GM19035 (cell line): ENCODE measurements around the gene RPRML.
"Not testable (repeated sequence)": the region's sequence is repeated elsewhere in the genome, so short reads cannot be mapped to it uniquely, and the experiment has no call there.

ENCODE experiments used
- ATAC-seq: cut with Tn5 transposase; IDR thresholded peaks from one replicate; pipeline ENCODE4 v1.9.1; 2021; ENCODE audit not compliant: unreplicated experiment

Gene RPRML

GRCh38 chr17:46976626-46977270 is 2.3 kb downstream of the RPRML start:
- ATAC-seq: no peak

- ATAC-seq: no peak
Measured at GRCh38 chr17:46975287-46975686, 3.8 kb downstream of the RPRML start.

- ATAC-seq: no peak
Measured at GRCh38 chr17:46974086-46974485, 5.0 kb downstream of the RPRML start.

GRCh38 chr17:46972346-46972745 is 6.7 kb downstream of the RPRML start:
- no peak for ATAC-seq

- ATAC-seq: no peak
Measured at GRCh38 chr17:46971647-46972300, 7.3 kb downstream of the RPRML start.

GRCh38 chr17:46968896-46969295 is 10.2 kb downstream of the RPRML start:
- no peak for ATAC-seq

- no peak for ATAC-seq
Measured at GRCh38 chr17:46968224-46968834, 10.7 kb downstream of the RPRML start.

GRCh38 chr17:46964315-46965265 is 14.5 kb downstream of the RPRML start:
- no peak for ATAC-seq

- no peak for ATAC-seq
Measured at GRCh38 chr17:46963571-46963970, 15.5 kb downstream of the RPRML start.

GRCh38 chr17:46962374-46962790 is 16.7 kb downstream of the RPRML start:
- no peak for ATAC-seq

- ATAC-seq: no peak
Measured at GRCh38 chr17:46960152-46960551, 18.9 kb downstream of the RPRML start.

- no peak for ATAC-seq
Measured at GRCh38 chr17:46958041-46958591, 20.9 kb downstream of the RPRML start.

- ATAC-seq: not testable (repeated sequence)
Measured at GRCh38 chr17:46953191-46953590, 25.9 kb downstream of the RPRML start.

GRCh38 chr17:46952115-46952514 is 26.9 kb downstream of the RPRML start:
- no peak for ATAC-seq

GRCh38 chr17:46951706-46952105 is 27.3 kb downstream of the RPRML start:
- no peak for ATAC-seq

GRCh38 chr17:46950997-46951621 is 27.9 kb downstream of the RPRML start:
- ATAC-seq: no peak

- ATAC-seq: no peak
Measured at GRCh38 chr17:46950342-46950996, 28.6 kb downstream of the RPRML start.

- ATAC-seq: no peak
Measured at GRCh38 chr17:46949291-46950174, 29.5 kb downstream of the RPRML start.

GRCh38 chr17:46948544-46948943 is 30.5 kb downstream of the RPRML start:
- ATAC-seq: no peak
